ENCODE measurements around the gene ZYG11A. TPM values are rescaled to one million over a fixed set of nuclear protein-coding genes. Genes with fewer than 3 reads are reported as not detected.

Gene ZYG11A
- polyA plus RNA-seq, 4 donors = 0.16 to 0.21 (median 0.17) TPM

DNA sequence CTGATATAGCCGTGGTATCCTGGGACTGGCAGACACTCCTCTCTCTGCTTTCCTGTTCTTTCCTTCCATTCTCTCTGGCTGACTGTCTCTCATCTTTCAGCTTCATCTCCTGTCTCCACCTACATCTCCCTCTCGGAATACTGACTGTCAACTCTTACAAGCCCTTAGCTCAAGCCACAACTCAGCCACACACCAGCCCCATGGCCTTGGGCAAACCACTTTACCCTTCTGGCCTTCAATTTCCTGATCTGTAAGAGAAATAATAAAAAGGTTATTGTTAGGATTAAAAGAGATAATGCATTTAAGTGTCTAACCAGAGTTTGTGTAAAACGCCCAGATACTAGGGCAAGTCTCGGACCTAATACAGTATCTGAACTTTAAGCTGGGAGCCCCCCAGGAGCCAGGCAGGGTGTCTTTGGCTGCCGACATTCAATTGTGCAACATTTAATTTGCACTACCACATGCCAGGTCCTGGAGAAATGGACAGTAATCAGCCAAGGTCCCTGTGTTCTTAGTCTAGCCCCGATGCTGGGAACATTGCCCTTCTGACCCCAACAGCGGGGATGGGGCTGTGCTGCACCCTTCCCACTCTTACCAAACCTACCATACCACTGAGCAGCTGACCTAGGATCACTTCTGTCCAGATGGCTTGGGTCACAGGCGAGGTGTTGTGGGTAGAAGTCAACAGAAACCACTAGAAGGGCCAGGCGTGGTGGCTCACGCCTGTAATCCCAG lies 73.8 kb downstream of the ZYG11A start:
- no peak for DNase-seq (ENCODE audit: low read depth in 4 of 4, low spot score in 2 of 4)

DNA sequence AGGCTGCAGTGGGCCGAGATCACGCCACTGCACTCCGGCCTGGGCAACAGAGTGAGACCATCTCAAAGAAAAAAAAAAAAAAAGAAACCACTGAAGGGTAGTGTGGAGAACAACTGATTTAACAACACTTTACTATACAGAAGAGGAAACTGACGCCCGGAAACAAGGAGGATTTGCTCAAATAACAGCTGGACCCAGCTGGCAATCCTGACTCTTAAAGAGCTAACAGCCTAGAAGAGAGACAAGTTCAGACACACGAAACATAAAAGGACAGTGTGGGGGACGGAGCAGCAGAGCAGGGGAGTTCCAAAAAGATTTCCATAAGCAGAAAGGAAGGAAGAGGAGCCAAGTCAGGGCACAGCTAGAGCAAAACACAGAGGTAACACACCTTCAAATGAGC lies 74.6 kb downstream of the ZYG11A start:
- DNase-seq (ENCODE audit: low read depth in 4 of 4, low spot score in 2 of 4) = no peak

DNA sequence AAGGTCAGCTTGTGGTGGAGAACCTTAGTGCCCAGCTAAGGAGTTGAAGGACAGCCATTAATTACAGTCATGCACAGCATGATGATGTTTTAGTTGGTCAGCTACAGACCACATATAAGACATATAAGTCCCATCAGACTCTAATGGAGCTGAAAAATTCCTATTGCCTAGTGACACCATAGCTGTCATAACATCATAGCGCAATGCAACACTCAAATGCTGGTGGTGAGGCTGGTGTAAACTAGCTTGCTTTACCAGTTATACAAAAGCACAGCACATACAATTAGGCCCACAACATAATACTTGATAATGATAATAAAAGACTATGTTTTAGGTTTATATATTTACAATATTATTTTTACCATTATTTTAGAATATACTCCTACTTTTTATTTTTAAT lies 75.0 kb downstream of the ZYG11A start:
- DNase-seq (ENCODE audit: low read depth in 4 of 4, low spot score in 2 of 4) = no peak

DNA sequence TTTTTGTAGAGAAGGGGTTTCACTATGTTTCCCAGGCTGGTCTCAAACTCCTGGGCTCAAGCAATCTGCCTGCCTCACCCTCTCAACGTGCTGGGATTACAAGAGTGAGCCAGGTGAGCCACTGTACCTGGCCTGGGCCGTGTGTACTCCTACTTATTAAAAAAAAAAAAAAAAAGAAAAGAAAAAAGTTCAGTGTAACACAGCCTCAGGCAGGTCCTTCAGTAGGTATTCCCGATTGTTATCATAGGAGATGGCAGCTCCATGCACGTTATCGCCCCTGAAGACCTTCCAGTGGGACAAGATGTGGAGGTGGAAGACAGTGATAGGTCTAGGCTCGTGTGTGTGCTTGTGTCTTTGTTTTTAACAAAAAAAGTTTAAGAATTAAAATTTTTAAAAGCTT lies 75.6 kb downstream of the ZYG11A start:
- no peak for DNase-seq (ENCODE audit: low read depth in 4 of 4, low spot score in 2 of 4)

DNA sequence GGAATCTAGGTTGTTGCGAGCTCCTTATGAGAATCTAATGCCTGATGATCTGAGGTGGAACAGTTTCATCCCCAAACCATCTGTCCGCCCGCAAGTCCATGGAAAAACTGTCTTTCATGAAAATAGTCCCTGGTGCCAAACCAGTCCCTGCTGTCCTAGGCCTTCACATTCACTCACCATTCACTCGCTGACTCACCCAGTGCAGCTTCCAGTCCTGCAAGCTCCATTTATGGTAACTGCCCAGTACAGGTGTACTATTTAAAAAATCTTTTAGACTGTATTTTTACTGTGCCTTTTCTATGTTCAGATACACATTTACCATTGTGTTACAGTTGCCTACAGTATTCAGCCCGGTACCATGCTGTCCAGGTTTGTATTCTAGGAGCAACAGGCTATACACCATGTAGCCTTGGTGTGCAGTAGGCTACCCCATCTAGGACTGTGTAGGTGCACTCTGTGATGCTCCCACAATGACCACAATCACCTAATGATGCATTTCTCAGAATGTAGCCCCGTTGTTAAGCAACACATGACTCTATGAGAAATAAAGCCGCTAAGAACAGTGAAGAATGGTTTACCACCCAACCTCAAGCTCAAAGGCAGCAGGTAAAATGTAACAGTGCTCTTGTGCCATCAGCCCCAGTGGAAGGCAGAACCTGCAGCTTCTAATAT lies 76.6 kb downstream of the ZYG11A start:
- DNase-seq (ENCODE audit: low read depth in 4 of 4, low spot score in 2 of 4) = no peak

DNA sequence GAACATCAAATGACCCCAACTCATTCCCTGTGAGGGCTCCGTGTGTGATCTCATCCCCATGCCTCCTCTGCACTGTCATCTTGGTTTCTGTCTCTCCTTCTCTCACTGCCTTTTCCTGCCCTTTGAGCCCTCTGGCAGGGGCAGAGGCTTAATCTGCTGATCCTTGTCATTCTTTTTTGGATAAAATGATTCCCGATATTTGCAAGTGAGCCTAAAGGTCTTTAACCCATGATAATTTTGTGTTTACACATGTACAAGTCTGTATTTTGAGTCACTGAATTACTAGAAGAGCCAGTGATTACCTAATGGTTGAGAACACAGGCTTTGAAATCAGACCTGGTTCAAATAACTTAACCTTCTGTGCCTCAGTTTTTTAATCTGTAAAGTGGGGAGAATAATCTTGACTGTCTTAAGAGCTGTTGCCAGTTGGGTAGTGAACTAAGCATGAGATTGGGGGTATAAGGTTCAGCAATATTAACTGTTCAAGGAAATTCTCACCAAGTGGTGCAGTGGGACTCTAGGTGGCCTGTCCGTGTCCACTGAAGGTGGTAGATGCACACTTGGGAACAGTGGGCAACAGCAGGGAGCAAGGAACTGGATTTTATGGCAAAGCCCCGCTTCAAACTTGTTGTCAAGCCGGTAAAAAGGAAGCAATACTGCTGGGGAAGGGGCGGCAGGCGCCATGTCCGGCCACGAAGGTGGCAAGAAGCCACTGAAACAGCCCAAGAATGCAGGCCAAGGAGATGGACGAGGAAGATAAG lies 77.3 kb downstream of the ZYG11A start:
- no peak for DNase-seq (ENCODE audit: low read depth in 4 of 4, low spot score in 2 of 4)

DNA sequence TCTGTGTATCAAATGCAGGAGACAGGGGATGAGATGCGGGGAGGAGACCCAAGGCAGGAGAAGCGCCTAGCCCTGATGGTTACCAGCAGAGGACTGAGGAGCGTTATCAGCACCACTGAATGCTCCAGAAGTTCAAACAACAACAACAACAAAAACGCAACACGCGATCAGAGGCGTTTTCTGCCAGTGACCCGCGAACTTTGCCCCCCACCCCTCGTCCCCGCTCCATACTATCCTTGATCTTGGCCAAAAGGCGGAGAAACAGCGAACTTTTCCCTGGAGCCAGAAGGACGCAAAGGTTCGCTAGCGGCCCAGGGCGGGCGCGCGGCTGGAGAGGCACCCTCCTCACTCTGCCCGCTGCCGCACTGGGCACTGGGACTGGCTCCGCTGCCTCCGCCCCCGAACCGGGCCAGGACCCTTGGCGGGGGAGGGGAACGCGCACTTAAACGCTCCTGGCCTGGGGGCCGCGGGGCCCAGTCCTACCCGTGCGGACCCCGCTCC lies 78.3 kb downstream of the ZYG11A start:
- DNase-seq (ENCODE audit: low read depth in 4 of 4, low spot score in 2 of 4) = no peak

DNA sequence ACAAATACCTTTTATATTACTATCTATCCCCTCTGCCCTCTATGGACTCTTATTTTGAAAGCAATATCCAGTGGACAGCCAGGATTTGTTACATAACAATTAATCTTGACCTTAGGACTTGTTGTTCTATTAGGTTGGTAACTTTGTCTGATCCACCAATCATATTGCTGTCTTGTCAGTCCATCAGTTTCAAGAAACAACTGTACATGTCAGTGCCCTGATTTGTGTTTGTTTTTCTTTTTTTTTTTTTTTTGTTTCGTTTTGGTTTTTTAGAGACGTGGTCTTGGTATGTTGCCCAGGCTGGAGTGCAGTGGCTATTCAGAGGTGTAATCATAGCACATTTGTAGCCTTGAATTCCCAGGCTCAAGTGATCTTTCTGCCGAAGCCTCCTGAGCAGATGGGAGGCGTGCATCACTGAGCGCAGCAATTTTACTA lies 83.0 kb downstream of the ZYG11A start:
- no peak for DNase-seq (ENCODE audit: low read depth in 4 of 4, low spot score in 2 of 4)

DNA sequence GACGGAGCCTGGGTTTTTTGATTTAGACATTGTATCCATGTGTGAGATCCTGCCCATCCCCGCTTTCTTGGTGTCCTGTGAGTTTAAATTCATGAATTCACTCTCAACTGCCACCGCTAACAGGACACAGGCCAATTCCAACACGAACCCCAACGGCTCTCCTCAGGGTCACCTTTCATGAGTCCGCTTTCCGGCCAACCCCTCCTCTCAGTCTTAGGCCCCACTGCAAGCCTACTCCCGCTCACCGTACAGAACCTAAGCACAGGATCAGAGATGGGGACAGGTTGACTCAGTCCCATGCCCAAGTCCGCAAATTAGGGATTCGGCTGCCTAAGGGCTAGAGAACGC lies 84.3 kb downstream of the ZYG11A start:
- peak in 1 of 4 donors; percentile 15 for DNase-seq (ENCODE audit: low read depth in 4 of 4, low spot score in 2 of 4)

DNA sequence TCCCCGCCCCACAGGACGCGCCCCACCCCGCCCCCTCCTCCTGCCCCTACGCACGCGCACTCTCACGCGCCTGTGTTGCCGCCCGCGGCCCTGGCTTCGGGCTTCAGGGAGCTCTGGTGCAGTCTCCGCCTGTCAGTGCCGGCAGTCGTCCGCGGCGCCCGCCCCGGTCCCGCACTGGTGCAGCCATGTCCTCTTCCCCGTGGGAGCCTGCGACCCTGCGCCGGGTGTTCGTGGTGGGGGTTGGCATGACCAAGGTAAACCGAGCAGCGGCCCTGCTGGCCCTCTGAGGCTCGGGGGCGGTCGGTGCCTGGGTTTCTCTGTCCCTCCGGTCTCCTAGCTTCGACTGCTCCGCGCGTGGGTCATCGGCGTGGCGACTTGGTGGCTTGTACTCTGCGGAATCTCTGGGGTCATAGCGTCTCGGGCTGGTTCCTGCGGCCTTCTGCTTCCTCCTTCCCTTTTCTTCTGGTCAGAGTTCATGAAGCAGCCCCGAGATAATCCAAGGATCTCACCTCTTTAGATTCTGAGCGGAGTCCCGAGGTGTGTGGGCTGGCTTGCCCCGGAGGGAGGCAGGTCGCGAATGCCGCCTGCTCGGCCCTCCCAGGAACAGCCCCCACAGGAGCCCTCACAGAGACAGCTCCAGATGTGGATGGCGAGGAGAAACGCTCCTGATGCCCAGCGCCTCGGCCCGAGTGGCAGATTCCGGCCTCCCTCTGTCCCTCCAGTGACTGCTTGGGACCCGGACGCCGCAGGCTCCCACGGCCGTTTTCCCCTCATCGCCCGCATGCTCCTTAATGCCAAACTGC lies 84.9 kb downstream of the ZYG11A start, which contains the start of gene SCP2:
Gene SCP2 (plus strand): TSS at position 65 of the 803 bp plus-strand sequence. CDS start 121 bp downstream, at position 186.
- peak in 3 of 4 donors; percentile 30 to 61 (median 49) for DNase-seq (ENCODE audit: low read depth in 4 of 4, low spot score in 2 of 4)

DNA sequence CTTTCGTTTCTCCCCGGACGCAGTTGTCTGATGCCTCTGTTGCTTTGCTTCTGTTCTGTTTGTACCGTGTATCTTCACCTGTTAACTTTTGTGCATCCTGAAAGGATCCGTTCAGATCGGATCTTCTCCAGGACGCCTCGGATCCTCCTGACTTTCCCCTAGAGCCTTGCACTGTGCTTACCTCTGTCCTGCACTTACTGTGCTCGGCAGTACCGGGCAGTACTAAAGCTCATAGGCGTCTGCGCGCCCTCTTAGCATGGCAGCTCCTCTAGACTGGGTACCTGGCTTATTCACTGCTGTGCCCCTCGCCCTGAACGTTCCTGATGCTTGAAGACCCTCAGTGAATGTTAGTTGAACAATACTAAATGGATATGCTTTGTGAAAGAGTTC lies 85.5 kb downstream of the ZYG11A start:
- DNase-seq (ENCODE audit: low read depth in 4 of 4, low spot score in 2 of 4) = no peak

DNA sequence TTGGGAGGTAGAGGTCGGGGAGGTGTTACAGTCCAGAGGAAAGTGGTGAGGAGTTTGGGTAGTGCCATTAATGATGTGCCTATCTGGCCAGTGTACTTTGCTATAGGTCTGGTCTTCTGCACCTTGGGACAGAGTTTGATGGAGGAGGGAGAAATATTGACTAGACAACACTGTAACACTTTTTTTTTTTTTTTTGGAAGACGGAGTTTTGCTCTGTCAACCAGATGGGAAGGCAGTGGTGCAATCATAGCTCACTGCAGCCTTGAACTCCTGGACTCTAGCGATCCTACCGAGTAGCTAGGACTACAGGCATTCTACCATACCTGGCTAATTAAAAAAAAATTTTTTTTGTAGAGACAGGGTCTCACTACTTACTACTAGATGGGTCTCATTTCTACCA lies 86.5 kb downstream of the ZYG11A start:
- no peak for DNase-seq (ENCODE audit: low read depth in 4 of 4, low spot score in 2 of 4)

DNA sequence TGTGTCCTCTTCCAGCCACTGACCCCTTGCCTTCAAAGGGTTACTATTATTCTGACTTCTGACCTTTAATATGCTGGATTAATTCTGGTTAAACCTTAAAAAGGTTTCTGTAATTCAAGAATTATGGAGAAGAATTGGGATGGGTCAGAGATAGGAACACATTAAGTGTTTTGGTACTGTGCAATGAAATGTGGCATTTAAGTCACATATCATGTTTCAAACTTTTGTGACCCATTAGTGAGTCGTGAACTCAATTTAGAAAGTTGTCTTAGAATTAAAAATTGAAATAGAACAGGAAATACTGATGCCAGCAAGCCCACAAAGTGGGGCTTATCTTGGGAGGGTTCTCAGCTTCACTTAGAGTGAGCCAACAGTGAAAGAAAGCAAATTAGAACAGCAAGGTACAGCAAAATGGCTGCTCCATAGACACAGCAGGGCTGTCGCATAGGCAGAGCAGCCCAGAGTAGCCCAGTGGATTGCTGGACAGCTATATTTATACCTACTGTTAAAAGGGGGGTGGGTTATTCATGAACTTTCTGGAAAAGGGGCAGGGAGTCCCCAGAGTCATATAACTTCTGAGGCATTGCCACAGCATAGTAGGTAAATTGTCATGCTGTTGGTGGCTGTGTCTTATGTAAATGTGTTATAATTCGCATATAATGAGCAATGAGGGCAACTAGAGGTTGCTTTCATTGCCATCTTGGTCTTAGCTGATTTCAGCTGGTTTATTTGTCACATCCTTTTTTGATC lies 95.0 kb downstream of the ZYG11A start:
- DNase-seq (ENCODE audit: low read depth in 4 of 4, low spot score in 2 of 4) = no peak

DNA sequence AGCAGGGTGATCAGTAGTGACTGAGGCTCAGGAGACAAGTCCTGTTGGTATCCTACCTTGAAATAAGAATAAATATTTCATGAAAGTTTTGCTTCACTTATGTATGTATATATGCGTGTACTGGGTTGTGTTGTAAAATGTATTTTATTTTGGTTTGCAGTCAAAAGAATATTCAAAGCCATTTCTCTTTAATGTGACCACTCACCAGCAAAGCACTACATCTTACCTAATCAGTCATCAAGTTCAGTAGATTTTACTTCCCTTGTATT lies 95.6 kb downstream of the ZYG11A start:
- no peak for DNase-seq (ENCODE audit: low read depth in 4 of 4, low spot score in 2 of 4)

DNA sequence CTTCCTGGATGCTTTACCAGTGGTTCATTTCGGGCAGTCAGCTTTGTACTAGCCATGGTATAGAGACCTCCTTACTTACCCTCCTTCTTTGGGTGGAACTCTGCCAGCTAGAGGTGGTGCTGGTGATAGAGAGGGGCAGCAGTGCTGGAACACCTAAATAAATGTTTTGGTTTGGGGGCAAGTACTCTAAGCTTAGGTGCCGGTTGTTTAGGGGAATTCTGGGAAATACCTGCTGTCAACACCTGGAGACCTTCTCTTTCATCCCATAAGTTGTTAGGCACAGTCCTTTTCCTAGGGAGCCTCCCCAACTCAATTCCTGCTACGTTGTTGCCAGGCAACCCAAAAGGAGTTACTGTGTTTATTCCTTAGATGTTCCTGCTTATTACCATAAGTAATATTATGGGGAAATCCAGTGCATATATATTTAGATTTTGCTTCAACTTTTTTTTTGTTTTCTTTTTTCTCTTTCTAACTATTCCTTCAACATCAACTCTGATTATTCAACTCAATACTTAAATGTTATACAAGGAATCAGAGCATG lies 101.4 kb downstream of the ZYG11A start:
- no peak for DNase-seq (ENCODE audit: low read depth in 4 of 4, low spot score in 2 of 4)

DNA sequence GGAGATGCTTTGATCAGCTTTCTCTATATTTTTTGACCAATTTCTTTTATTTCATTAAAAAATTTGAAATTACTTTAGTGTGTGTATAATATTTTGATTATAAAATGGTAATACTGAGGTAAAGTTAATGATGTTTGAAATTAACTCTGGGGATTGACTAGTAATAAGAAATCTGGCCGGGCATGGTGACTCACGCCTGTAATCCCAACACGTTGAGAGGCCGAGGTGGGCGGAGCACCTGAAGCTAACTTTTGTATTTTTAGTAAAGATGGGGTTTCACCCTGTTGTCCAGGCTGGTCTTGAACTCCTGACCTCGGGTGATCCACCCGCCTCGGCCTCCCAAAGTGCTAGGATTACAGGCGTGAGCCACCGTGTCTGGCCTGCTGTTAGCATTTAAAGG lies 102.0 kb downstream of the ZYG11A start:
- DNase-seq (ENCODE audit: low read depth in 4 of 4, low spot score in 2 of 4) = no peak
